Loucy (cell line): Measurements from ENCODE around the gene TNFRSF9.

Experiments
- CTCF ChIP-seq: fragments of 200-600 bp; sonication (generic); conservative IDR thresholded peaks from 2 replicates; pipeline ENCODE4 v1.5.1; 2014; ENCODE audit warnings: mild to moderate bottlenecking, antibody characterized with exemption, low read length
- EZH2phosphoT487 ChIP-seq: fragments of 200-600 bp; IDR thresholded peaks from 2 replicates; pipeline ENCODE4 v1.6.1; 2018; ENCODE audit warnings: antibody characterized with exemption, mild to moderate bottlenecking, moderate library complexity, borderline replicate concordance

- TF ChIP-seq CTCF: no peak
- TF ChIP-seq EZH2phosphoT487: no peak
Observed at GRCh38 chr1:7954683-7955082, 14.0 kb upstream of the TNFRSF9 start.
